KBM-7 (cell line): ENCODE measurements around the gene NMU.
"Not testable (repeated sequence)": the region's sequence is repeated elsewhere in the genome, so short reads cannot be mapped to it uniquely, and the experiment has no call there.

Experiments used
- DNase-seq: peaks from one replicate; pipeline ENCODE4 v3.0.0-alpha.2; 2015
- in situ Hi-C: fragments of 300-500 bp; cut with MboI; formaldehyde crosslinking; loops from 2 replicates; pipeline ENCODE4 v1.14.3; 2020; ENCODE audit warnings: low sequenced_read_pairs, low pct_unique_long_range_greater_than_20kb, mixed read lengths

Gene NMU

DNA sequence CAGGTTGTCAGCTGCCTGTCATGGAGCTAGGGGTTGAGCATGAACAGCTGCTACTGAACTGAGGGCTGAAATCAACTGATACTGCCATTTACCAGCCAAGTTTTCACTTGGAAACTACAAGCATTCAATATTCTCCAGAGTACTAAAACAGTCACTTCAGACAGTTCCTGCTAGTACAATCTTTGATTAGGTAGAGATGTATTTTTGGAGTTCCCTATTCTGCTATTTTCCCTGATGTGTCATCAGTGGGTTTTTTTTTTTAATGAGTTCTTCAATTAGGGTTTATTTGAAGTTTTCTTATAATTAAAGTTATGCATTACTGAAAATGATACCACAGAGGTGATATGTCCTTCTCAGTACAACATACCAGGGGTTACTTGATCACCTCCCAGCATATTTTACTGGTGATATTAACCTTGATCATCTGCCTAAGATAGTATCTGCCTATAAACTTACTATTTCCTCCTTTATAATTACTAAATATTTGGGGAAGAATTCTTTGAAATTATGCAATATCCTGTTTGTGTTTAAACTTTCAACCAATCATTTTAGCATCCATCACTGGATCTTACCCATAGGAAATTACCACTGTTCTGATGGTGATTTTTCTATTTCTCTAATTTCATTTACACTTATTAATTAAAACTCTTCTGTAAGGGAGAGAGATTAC lies 57.6 kb downstream of the NMU start:
- no peak for DNase-seq
- in situ Hi-C loops = no loop called here

DNA sequence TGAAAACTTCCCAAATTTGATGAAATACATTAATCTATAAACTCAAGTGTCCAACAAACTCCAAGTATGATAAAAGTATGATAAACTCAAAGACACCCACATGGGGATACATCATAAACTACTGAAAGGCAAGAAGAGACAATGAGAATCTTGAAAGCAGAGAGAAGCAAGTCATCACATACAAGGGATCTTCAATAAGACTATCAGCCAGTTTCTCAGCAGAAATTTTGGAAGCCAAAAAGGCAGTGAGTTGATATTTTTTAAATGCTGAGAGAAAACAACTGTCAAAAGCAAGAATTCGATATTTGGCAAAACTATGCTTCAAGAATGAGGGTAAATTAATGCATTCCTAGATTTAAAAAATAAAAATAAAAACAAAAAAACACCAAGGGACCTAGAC lies 60.6 kb downstream of the NMU start:
- DNase-seq = no peak
- in situ Hi-C loops = no loop called here

DNA sequence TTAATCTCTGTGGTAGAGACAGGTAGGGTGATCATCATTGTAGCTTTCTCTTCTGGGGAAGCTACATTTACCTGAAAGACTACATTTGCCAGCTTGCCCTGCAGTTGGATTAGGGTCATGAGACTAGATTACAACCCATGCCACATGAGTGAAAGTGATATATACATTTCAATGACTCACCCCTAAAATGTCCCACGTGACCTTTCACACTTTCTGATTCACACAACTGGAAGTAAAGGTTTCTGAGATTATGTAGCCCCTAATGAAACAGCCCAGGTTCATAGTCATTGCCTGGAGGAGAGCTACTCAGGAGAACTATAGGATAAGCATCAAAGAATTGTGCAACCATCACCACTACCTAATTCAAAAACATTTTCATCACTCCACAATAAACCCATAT lies 61.8 kb downstream of the NMU start:
- in situ Hi-C loops = no loop called here
- no peak for DNase-seq

DNA sequence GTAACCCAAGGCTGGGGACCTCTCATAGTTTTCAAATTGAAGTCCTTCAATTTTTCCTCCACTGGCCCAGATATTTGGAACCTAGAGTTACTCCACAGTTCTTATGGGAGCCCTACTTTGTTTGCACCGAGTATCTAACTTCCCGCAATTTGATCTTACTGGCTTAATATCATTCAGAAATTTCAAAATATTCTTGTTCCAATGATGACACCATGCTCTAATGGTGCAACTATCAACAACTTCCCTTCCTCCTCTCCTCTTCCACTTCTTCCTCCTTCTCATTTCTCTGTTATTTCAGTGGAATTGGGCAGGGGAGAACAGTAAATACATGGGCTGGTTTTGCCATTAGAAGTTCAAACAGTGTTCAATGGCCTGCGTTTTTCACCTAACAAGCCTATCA lies 64.3 kb downstream of the NMU start:
- in situ Hi-C loops = no loop called here

DNA sequence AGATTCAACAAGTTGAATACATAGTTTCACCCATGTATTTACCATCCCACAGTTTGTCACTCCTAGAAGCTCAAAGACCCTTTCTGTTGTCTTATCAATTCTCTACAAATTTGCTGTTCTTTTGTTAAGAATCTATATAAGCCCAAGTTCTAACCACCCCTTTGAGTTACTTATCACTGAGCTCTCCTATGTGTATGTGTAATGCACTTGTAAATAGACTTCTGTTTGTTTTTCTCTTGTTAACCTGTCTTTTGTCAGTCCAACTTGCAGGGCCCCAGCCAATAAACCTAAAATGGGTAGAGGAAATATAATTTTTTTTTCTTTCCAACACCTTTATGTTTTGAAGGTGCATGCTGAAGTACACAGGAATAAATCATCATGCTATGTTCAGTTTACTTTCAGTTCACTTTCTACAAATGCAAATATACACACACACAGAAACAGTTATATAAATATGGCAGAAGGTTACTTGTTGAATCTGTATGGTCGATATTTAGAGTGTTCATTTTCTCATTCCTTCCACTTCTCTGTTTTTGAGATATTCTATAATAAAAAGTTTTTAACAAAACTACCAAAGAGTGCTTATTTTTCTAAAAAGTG lies 67.1 kb downstream of the NMU start:
- no peak for DNase-seq
- in situ Hi-C loops = no loop called here

More for the DNA sequence above, 64.3 kb downstream of the NMU start:
- DNase-seq = no peak

DNA sequence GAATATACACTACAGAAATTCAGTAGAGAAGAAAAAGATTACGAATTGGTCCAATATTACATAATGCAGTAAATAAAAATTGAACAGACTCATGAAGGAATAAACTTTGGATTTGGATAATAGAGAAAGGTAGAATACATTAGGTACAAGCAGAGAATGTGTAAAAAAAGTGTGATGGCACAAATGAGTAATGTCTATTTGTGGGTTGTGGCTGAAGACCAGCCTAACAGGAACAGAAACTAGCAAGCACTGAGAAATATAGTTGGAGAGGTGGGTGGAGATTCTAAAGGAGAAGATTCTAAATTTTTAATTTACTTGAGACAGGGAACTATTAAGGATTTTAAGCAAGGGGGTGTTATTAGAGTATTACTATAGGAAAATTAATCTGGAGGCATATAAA lies 74.2 kb downstream of the NMU start:
- in situ Hi-C loops = no loop called here
- DNase-seq = no peak

DNA sequence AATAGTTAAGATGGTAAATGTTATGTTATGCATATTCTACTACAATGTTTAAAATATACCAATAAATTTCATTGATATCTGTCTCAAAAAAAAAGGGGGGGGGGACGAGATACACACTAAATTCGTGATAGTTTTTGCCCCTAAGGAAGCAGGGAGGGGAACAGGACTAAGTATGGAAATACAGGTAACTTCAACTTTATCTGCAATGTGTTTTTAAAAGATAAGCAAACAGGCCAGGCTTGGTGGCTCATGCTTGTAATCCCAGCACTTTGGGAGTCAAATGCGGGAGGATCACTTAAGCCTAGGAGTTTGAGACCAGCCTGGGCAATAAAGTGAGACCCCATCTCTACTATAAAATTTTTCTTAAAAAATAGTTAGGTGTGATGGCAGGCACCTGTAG lies 76.0 kb downstream of the NMU start:
- DNase-seq = no peak
- in situ Hi-C loops = no loop called here

DNA sequence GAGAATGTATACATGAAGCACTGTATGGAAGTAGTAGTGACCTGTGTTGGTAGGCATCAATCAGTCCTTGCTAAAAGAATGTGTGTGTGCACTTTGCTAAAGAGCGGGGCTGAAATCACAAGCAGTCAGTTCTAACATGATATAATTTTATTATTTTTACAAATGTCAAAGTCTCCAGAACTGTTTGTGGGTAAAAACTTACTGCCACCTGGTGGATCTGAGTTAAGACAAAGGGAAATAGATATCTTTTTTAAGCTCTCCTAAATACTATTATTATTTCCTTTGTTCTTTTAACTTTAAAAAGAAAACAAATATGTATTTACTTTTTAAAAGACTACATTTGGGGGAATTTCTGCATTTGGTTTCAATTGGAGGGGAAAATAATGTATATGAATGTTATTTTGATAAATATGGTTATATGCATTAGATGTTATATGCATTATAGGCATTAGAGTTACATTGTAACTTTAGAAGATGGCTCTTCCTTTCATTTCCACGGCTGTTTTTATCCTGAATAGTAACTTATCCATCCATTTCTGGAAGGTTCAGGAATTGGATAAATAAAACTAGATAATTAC lies 81.6 kb downstream of the NMU start:
- no peak for DNase-seq
- in situ Hi-C loops = no loop called here

DNA sequence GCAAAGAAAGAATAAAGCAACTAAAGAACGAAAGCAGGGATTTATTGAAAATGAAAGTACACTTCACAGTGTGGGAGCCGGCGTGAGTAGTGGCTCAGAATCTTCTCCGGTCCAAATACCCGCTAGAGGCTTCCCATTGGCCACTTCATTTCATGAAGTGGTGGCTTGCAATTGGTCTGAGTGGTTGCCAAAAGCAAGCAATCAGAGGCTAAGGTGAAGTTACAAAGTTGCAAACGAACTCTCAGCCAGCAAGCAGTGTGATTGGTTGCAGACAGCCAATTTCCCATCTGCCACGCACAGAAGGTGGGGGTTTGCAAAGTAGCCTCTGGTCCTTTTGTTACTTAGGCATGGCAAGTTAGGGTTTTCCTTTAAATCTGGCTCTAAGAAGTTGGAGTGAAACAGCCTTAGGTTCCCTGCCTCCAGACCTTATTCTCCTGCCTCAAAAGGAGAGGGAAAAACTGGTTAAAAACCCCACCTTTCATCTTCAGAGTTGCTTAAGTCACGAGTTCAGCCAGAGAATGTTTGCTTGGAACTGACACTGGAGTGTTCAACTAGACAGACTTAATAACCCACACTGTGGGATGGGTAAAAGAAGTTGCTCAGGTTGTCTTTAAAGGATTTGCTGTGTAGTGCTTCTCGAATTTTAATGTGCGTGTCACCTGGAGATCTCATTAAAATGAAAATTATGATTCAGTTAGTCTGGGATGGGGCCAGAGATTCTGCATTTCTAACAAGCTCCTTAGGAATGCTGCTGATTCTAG lies 82.5 kb downstream of the NMU start:
- DNase-seq = no peak

DNA sequence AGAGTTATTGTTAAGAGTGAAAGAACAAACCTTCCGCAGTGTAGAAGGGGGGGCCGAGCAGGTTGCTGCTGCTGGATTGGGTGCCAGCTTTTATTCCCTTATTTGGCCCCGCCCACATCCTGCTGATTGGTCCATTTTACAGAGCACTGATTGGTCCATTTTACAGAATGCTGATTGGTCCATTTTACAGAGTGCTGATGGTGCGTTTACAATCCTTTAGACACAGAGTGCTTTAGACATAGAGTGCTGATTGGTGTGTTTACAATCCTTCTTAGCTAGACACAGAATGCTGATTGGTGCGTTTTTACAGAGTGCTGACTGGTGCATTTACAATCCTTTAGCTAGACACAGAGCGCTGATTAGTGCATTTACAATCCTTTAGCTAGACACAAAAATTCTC lies 84.1 kb downstream of the NMU start:
- in situ Hi-C loops = not testable (repeated sequence)

More for the DNA sequence above, 82.5 kb downstream of the NMU start:
- in situ Hi-C loops = no loop called here

DNA sequence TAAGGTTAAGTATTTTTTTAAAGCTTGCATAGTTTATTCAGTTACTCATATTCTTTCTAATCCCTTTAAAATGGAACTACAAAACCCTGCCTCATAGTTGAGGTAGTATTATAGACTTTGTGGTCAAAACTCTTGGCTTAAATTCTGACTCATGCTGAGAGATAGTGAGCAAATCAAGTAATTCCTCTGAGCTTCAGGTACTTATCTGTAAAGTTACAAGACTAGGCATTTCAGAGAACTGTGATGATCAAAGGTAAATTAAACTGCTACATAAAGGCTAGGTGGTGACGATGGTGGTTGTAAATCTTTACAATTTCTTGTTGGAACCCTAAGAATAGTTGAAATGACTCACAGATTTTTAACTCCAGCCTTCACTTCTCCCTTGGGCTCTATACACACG lies 86.2 kb downstream of the NMU start:
- no peak for DNase-seq
- in situ Hi-C loops = no loop called here

More for the DNA sequence above, 84.1 kb downstream of the NMU start:
- DNase-seq = not testable (repeated sequence)

DNA sequence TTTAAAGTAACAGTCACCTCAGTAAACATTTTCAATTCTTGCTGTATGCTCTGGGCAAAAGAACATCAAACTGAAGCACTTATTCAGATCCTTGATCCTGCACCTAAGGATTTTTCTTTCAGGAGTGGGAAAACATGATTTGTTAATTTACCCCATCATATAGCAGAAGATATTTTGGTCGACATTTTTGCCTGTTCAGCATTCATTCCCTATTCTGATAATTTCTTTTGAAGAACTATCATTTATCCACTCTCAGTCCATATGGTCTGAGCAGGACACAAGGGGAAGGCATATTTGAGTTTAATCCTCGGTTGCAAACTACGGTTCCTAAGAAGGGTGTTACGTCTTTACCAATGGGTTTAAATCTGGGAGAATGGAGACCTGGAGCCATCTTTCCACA lies 88.2 kb downstream of the NMU start:
- in situ Hi-C loops = no loop called here
- DNase-seq = no peak

DNA sequence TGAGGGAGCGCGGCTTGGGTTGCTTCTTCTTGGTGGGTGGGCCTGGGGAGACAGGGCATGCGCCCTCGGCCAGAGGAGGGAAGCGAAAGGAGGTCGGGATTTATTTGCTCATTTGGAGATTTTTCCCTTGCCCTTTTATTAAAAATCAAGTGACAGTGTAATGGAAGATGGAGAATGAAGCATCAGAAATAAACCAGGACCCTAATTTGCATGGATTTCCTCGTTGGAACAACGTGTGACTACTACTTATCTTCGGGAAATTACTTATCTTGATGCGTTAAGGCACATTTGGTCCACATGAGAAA lies 88.7 kb downstream of the NMU start:
- in situ Hi-C loops = no loop called here
- no peak for DNase-seq

DNA sequence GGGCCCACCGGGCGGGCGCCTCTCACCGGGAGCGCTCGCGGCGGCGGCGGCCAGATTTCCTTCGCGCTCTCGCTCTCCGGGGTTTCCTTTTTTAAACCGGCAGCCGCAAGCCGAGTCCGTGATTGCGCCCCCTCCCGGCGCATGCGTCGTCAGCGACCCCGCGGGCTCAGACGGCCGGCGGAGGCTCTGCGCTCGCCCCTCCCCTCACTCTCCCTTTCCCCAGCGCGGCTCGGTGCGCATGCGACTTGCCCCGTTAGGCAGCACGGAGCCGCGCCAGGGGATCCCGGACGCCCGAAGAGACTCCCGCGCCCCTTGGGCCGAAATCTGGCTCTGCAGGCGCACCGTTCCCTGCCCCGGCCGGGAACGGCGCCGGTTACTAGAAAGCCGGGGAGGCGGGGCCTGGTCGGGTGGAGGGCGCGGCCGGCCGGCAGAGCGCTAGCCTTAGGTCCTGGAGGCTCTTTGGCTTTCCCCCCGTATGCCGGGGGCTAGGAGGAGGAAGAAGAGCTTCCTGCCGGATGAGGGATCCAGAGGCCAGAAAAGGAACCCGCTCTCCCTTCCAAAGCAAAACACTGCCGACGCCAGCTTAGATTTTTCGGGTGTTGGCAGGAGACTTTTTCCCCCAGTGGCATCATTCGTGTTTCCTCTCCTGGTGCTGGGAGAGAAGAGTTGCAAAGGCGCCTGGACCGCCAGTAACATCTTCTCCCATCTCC lies 89.2 kb downstream of the NMU start, which contains the start of gene CLOCK:
CLOCK (minus strand) TSS at position 154 of the 710 bp plus-strand sequence. CDS start 64,124 bp downstream, outside the sequence.
- DNase-seq = peak; percentile 92
- in situ Hi-C loops = no loop called here

DNA sequence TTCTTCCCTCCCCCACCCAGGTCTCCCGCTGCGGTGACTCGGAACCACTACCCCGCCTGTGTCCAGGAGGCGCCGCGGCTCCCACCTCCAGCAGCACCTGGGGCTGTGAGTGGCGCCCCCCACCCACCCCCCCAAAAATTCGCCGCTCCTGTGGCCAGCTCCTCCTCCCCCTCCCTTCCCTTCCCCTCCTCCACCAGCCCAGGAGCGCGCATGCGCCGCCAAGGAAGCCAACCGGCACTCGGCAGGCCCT lies 89.7 kb downstream of the NMU start:
- in situ Hi-C loops = no loop called here
- no peak for DNase-seq

DNA sequence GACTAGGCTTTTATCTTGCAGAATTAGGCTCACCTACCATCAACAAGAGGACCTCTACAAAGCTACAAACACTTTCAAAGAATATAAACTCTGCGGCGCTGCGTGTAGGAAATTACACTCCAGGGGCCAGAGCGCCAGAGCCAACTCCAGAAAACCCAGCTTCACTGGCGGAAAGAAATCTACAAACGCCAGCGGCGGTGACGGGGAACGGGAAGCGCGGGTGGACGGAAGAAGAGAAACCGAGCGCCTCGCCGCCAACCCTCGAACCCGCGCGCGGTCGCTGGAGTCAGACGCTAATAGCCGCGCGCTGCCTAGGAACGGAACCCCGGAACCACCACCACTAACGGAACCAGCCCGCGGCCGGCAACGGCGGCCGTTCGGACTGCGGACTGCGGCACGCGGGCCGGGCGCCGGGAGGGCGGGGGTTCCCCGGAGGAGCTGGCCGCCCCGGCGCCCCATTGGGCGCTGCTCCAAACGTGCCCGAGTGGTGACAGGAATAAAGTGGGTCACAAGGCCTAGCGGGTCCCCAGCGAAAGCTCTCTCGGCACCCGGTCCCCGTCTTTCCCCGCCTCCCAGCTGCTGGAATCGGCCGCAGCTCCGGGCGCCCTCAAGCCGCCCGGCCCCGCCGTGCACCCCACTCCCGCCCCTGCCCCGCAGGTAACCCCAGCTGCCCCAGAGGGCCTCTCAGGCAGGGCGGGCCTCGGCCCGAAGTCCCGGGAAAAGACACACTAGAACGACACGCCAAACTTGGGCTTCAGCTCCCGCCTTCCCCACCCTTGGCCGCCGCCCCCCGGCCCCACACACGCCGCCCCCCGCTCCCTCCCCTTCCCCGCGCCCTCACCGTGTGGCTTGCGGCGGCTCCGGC lies 90.2 kb downstream of the NMU start:
- peak; percentile 75 for DNase-seq
- in situ Hi-C loops = no loop called here
